A549 (cell line): ENCODE results near the gene LASP1NB.
A peak's percentile ranks its signal among the peaks of the same experiment; 100 is the strongest.

Source experiments
- ATAC-seq, 2 experiments: fragments of 200-7000 bp in 1 of 2; fragments of >200 bp in 1 of 2; cut with Nextera tagmentation in 1 of 2; cut with Tn5 transposase in 1 of 2; 3 replicates each; pipeline versions ENCODE4 v1.8.0 to v1.9.1; 2018 to 2020; ENCODE audit warnings: mild to moderate bottlenecking in 1 of 2, moderate library complexity in 1 of 2
- CTCF ChIA-PET: fragments of 300-600 bp; sonication (Branson Sonifier 250); formaldehyde crosslinking; extraction: SDS; loops from one replicate; lab custom pipeline; 2021; ENCODE audit warnings: antibody characterized with exemption, inconsistent platforms; lab: Yijun Ruan, JAX
- POLR2A ChIA-PET: fragments of 350-600 bp; formaldehyde crosslinking; extraction: SDS; loops from one replicate; lab custom pipeline; 2021; ENCODE audit warnings: antibody characterized with exemption, inconsistent platforms; lab: Yijun Ruan, JAX
- DNase-seq, 2 experiments: peaks; one replicate each; pipeline versions ENCODE4 v3.0.0 to v3.0.0-alpha.2; 2011 to 2016; ENCODE audit warnings: low read depth in 1 of 2, low spot score in 1 of 2
- FAIRE-seq: peaks from 2 replicates; lab custom pipeline; 2011; peaks lifted over from hg19 to GRCh38; lab: Jason Lieb, UNC
- H3K27ac ChIP-seq, 2 experiments: fragments of >200 bp; sonication (Bioruptor Twin); formaldehyde crosslinking; 3 replicates each; pipeline ENCODE4 v1.5.1; 2016 to 2017
- H3K4me1 ChIP-seq: fragments of >200 bp; sonication (Bioruptor Twin); formaldehyde crosslinking; 3 replicates; pipeline ENCODE4 v1.6.1; 2016
- H3K4me2 ChIP-seq: fragments of >200 bp; sonication (Bioruptor Twin); formaldehyde crosslinking; 3 replicates; pipeline ENCODE4 v1.6.1; 2016
- H3K4me3 ChIP-seq: fragments of >200 bp; sonication (Bioruptor Twin); formaldehyde crosslinking; 3 replicates; pipeline ENCODE4 v1.5.1; 2016
- H3K9me3 ChIP-seq: fragments of >200 bp; sonication (Bioruptor Twin); formaldehyde crosslinking; 3 replicates; pipeline ENCODE4 v1.6.1; 2016
- ATOH8 ChIP-seq: fragments of 250-450 bp; sonication (Bioruptor Pico); IDR thresholded peaks from 2 replicates; pipeline ENCODE4 v1.5.0; 2020; ENCODE audit warnings: low read depth, mild to moderate bottlenecking, moderate library complexity
- CBX2 ChIP-seq: fragments of 200-600 bp; sonication (generic); IDR thresholded peaks from 2 replicates; pipeline ENCODE4 v1.6.1; 2016; ENCODE audit warnings: low read depth, mild to moderate bottlenecking, borderline replicate concordance
- CEBPB ChIP-seq, 2 experiments: fragments of >200 bp in 1 of 2; sonication (Bioruptor Twin) in 1 of 2; formaldehyde crosslinking in 1 of 2; IDR thresholded peaks; 2 replicates each; pipeline ENCODE4 v1.6.1; 2012 to 2016
- E2F6 ChIP-seq: IDR thresholded peaks from 2 replicates; pipeline ENCODE4 v1.6.1; 2012; ENCODE audit warnings: low read depth, borderline replicate concordance
- EHF ChIP-seq: fragments of 250-450 bp; sonication (Bioruptor Pico); IDR thresholded peaks from 2 replicates; pipeline ENCODE4 v1.5.0; 2020; ENCODE audit warnings: mild to moderate bottlenecking
- EHMT2 ChIP-seq: fragments of 200-600 bp; sonication (generic); IDR thresholded peaks from 2 replicates; pipeline ENCODE4 v1.6.1; 2016; ENCODE audit warnings: antibody characterized with exemption, low read depth, mild to moderate bottlenecking, moderate library complexity
- ELK1 ChIP-seq: fragments of 150-350 bp; IDR thresholded peaks from 2 replicates; pipeline ENCODE4 v1.6.1; 2014; ENCODE audit warnings: low read depth, mild to moderate bottlenecking, low read length
- ESRRA ChIP-seq: fragments of 150-350 bp; IDR thresholded peaks from 2 replicates; pipeline ENCODE4 v1.6.1; 2014; ENCODE audit warnings: mild to moderate bottlenecking, low read length, borderline replicate concordance
- HES2 ChIP-seq: fragments of >200 bp; sonication (Bioruptor Twin); formaldehyde crosslinking; IDR thresholded peaks from 2 replicates; pipeline ENCODE4 v1.6.1; 2016
- HOXB13 ChIP-seq: fragments of 250-450 bp; sonication (Bioruptor Pico); IDR thresholded peaks from 2 replicates; pipeline ENCODE4 v1.5.0; 2020; ENCODE audit warnings: low read depth, mild to moderate bottlenecking, moderate library complexity
- JUNB ChIP-seq: fragments of >200 bp; sonication (Bioruptor Twin); formaldehyde crosslinking; IDR thresholded peaks from 2 replicates; pipeline ENCODE4 v1.6.1; 2016
- KDM1A ChIP-seq: fragments of 200-600 bp; sonication (generic); IDR thresholded peaks from 2 replicates; pipeline ENCODE4 v1.6.1; 2016; ENCODE audit warnings: low read depth, mild to moderate bottlenecking
- KDM5A ChIP-seq: fragments of 200-600 bp; sonication (generic); IDR thresholded peaks from 2 replicates; pipeline ENCODE4 v1.6.1; 2016; ENCODE audit warnings: antibody characterized with exemption, mild to moderate bottlenecking
- MAFK ChIP-seq: fragments of 450-650 bp; IDR thresholded peaks from 2 replicates; pipeline ENCODE4 v1.6.1; 2014; ENCODE audit not compliant: partially characterized antibody
- MYC ChIP-seq: IDR thresholded peaks from 2 replicates; pipeline ENCODE4 v1.6.1; 2012; ENCODE audit warnings: mild to moderate bottlenecking, inconsistent platforms, low read length, improper control_type of control experiment, borderline replicate concordance
- NFE2L2 ChIP-seq: fragments of 150-350 bp; conservative IDR thresholded peaks from 2 replicates; pipeline ENCODE4 v1.6.1; 2014; ENCODE audit warnings: low read length
- RARB ChIP-seq: fragments of 250-450 bp; sonication (Bioruptor Pico); IDR thresholded peaks from 2 replicates; pipeline ENCODE4 v1.8.0; 2021; ENCODE audit warnings: mild to moderate bottlenecking, moderate library complexity
- RNF2 ChIP-seq: fragments of 200-600 bp; sonication (generic); IDR thresholded peaks from 2 replicates; pipeline ENCODE4 v1.6.1; 2016; ENCODE audit warnings: low read depth, mild to moderate bottlenecking, antibody characterized with exemption, moderate library complexity, borderline replicate concordance
- SMC3 ChIP-seq: fragments of >200 bp; sonication (Bioruptor Twin); formaldehyde crosslinking; IDR thresholded peaks from 3 replicates; pipeline ENCODE4 v1.6.1; 2018; ENCODE audit warnings: inconsistent platforms
- SREBF2 ChIP-seq: fragments of 450-650 bp; IDR thresholded peaks from 2 replicates; pipeline ENCODE4 v1.6.1; 2014; ENCODE audit warnings: mild to moderate bottlenecking, moderate library complexity
- TP53 ChIP-seq: fragments of 250-450 bp; sonication (Bioruptor Pico); IDR thresholded peaks from 2 replicates; pipeline ENCODE4 v1.5.0; 2021; ENCODE audit warnings: mild to moderate bottlenecking, moderate library complexity
- ZFP36 ChIP-seq: fragments of 450-650 bp; IDR thresholded peaks from 2 replicates; pipeline ENCODE4 v1.6.1; 2014; ENCODE audit warnings: borderline replicate concordance; ENCODE audit not compliant: partially characterized antibody
- ZSCAN20 ChIP-seq: fragments of 250-450 bp; sonication (Bioruptor Pico); IDR thresholded peaks from 2 replicates; pipeline ENCODE4 v1.8.0; 2022; ENCODE audit warnings: mild to moderate bottlenecking, moderate library complexity
- WGBS: methylation state at CpG from one replicate; pipeline ENCODE4 v1.1.6; 2017; ENCODE audit errors: missing lambda C conversion rate; 5-methylcytosine and 5-hydroxymethylcytosine counted together

Gene LASP1NB

GRCh38 chr17:38939987-38940386 lies 14.6 kb downstream of the LASP1NB start (continued):
- no peak for TF ChIP-seq RNF2
- no peak for TF ChIP-seq HES2
- no peak for TF ChIP-seq ZSCAN20 (CRISPR knock-in tag)
- no peak for TF ChIP-seq ZFP36
- TF ChIP-seq SMC3, result no peak
- TF ChIP-seq RARB (CRISPR knock-in tag), result no peak
- no peak for TF ChIP-seq NFE2L2
- TF ChIP-seq MAFK, result no peak
- TF ChIP-seq TP53 (CRISPR knock-in tag), result no peak
- no peak for TF ChIP-seq HOXB13 (CRISPR knock-in tag)
- TF ChIP-seq CBX2, result no peak
- no peak for TF ChIP-seq ELK1
- TF ChIP-seq, all 56 proteins: peak for 0

GRCh38 chr17:38940404-38940803 lies 15.0 kb downstream of the LASP1NB start:
- 86% methylated on average over 1 of the region's 1 CpG for WGBS
- H3K4me1 ChIP-seq, result no peaks in the 10 kb centered on the region
- ATAC-seq (peak in 1 of 2 experiments; percentile 33; a peak in 2 of 6 replicates), FAIRE-seq (no peak)
- ChIA-PET CTCF (interaction anchor here (1.0 to 1.7 kb wide), 6 partner anchors 10 to 213 kb away, joined by 3 to 7 read pairs (median 4); no protein-coding TSS in a partner anchor), POLR2A (no interaction called here)
- H3K27ac ChIP-seq, result no peak overlapping the region
- no peaks in the 10 kb centered on the region for H3K9me3 ChIP-seq
- H3K4me2 ChIP-seq, result no peak overlapping the region
- TF ChIP-seq ESRRA (no peak), EHMT2 (no peak), HOXB13 (CRISPR knock-in tag) (no peak)
- TF ChIP-seq, all 56 proteins: peak for 0
- H3K4me3 ChIP-seq, result no peak overlapping the region
- DNase-seq, result no peak

- TF ChIP-seq MYC, result no peak
- TF ChIP-seq JUNB, result no peak
- TF ChIP-seq NFE2L2, result no peak
- no peak for DNase-seq
- ChIA-PET POLR2A (no interaction called here), CTCF (interaction anchor here (1.1 to 1.8 kb wide), 3 partner anchors 9 to 42 kb away, joined by 4 to 5 read pairs (median 5); no protein-coding TSS in a partner anchor)
- no peak overlapping the region for H3K4me3 ChIP-seq
- no peak overlapping the region for H3K4me2 ChIP-seq
- no peak for FAIRE-seq
- no peaks in the 10 kb centered on the region for H3K9me3 ChIP-seq
- H3K27ac ChIP-seq, result no peak overlapping the region
- no peak for ATAC-seq
- 69% methylated on average over 4 of the region's 4 CpGs for WGBS
- no peaks in the 10 kb centered on the region for H3K4me1 ChIP-seq
These were observed 17.4 kb downstream of the LASP1NB start for GRCh38 chr17:38942696-38943334.

GRCh38 chr17:38943607-38944006 lies 18.2 kb downstream of the LASP1NB start:
- ATAC-seq (no peak), FAIRE-seq (peak; percentile 77), DNase-seq (no peak)
- CTCF ChIA-PET, result interaction anchor here (0.6 to 1.8 kb wide), 4 partner anchors 20 to 557 kb away, joined by 3 to 5 read pairs (median 4); no protein-coding TSS in a partner anchor
- WGBS, result 59% methylated on average over 8 of the region's 8 CpGs
- H3K9me3 ChIP-seq, result no peaks in the 10 kb centered on the region
- H3K27ac ChIP-seq, result no peak overlapping the region
- H3K4me2 ChIP-seq, result no peak overlapping the region
- H3K4me1 ChIP-seq, result no peaks in the 10 kb centered on the region
- POLR2A ChIA-PET, result no interaction called here
- no peak overlapping the region for H3K4me3 ChIP-seq
- no peak for TF ChIP-seq ZFP36
- TF ChIP-seq EHF, result no peak
- no peak for TF ChIP-seq KDM1A
- TF ChIP-seq SREBF2, result no peak
- no peak for TF ChIP-seq ZSCAN20 (CRISPR knock-in tag)
- no peak for TF ChIP-seq KDM5A
- no peak for TF ChIP-seq E2F6
- no peak for TF ChIP-seq ATOH8
- TF ChIP-seq RARB (CRISPR knock-in tag), result no peak
- no peak for TF ChIP-seq CEBPB (IDR thresholded peaks at IDR 0.05)
